ENCODE results near the gene CNIH1.

CNIH1 gene

DNA sequence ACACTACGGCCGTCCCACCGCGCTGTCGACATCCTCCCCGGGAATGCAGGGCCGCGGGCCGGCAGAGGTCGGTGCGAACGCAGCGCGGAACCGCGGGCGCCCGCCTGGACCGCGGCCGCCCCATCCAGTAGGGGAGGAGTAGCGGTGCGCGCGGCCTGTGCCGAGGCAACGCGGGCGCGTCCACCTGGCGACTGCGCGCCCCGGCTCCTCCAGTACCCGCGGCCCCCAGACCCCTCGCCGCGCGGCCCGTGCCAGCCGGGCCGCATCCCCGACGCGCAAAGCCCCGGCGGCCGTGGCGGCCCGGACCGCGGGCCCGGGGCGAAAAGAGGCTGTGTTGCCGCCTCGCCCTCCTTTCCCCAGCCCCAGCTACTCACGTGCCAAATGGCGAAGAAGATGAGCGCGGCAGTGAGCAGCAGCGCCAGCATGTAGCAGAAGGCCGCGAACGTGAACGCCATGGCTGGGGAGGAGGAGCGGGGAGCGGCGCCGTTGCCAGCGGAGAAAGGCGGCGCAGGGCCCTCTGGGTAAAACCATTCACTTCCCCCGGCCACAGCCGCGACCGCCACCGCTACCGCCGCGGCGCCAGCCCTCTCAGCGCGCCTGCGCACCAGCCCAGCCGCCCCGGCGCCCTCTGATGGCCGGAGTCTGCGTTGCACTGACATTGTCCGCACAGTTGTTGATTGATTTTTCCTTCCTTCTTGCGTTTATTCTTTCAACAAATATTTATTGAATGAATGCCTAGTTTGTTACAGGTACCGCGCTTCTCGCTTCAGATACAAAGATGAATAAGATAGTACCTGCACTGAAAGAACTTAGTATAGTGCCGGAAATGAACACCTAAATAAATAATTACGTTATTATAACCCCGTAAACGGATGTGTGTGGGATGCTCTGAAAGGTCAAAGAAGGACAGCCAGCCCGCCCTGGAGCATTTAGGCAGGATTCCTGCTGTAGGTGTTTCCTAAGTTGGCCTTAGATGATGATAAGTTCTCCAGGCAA, at the start of gene CNIH1:
CNIH1 (minus strand) TSS at position 502 of the 996 bp plus-strand sequence; CDS start at position 455, 47 bp downstream.
- peak; percentile 67 for TF ChIP-seq CTCF (IDR thresholded peaks at IDR 0.05; ENCODE audit: low read depth, low read length)
- peak; percentile 80 for DNase-seq (ENCODE audit: extremely low read depth, low read depth)

DNA sequence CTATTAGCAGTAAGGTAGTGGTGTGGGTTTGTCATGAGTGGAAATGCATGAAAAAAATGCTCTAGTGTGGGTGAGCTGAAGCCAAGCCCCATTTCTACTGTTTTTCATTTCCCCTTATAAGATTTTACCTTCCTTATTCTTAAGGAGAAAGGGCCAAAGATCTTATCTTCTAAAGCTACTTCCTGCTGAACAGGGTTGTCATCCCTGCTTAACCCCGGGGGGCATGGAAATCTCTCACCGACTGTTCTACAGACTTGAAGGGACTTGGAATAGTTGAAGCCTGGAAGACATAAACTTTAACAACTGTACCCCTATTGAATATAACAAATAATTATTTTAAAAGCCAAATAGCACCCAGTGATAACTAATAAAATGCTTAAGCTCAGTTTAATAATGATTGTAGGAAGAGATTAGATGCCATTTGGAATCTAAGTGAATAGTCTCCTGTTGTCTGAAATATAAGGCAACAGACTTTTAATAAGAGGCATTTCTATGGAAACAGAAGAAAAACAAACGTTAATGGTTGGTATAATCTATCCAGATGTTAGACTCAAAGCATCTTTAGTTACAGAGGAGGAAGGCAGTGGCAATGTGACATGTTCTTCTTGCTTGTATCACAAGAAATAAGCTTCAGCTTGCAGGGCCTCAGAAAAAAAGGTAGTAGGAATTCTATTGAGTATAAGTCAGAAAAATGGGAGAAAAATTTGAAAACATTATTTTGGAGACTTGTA, 49.4 kb upstream of the CNIH1 start:
- DNase-seq (ENCODE audit: extremely low read depth, low read depth): no peak
- no peak for TF ChIP-seq CTCF (IDR thresholded peaks at IDR 0.05; ENCODE audit: low read depth, low read length)

DNA sequence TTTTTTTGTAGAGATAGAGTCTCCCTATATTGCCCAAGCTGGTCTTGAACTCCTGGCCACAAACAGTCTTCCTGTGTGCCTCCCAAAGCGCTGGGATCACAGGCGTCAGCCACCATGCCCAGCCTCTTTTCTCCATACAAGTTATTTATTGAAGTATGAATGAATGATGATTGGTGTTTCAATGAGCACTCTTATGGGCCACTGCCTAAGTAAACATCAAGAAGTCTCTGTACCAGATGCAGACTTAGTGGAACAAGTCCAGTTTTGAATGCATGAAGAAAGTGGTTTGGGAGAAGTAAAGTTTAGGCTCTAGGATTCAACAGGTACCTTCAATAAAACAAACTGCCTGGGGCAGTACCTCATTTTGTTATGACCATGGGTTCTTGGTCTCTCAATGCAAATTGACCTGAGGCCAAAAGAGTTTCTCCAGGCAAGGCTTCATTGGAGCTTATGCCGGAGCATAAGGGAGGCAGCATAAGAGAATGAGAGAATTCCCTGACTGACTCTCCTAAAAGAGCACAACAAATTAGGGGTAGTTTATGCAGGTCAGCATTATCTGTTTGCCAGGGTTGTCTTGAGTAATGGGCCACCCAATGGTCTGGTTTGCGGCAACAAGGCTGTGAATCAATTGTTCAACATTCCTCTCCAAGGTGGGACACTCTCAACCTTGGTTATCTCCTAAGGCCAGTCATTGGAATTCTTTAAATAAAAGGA, 48.7 kb upstream of the CNIH1 start:
- no peak for DNase-seq (ENCODE audit: extremely low read depth, low read depth)

GRCh38 chr14:54489318-54489683, 48.1 kb upstream of the CNIH1 start:
- no peak for DNase-seq (ENCODE audit: extremely low read depth, low read depth)
- no peak for TF ChIP-seq CTCF (IDR thresholded peaks at IDR 0.05; ENCODE audit: low read depth, low read length)

More for the DNA sequence above, 48.7 kb upstream of the CNIH1 start:
- TF ChIP-seq CTCF (IDR thresholded peaks at IDR 0.05; ENCODE audit: low read depth, low read length): no peak

DNA sequence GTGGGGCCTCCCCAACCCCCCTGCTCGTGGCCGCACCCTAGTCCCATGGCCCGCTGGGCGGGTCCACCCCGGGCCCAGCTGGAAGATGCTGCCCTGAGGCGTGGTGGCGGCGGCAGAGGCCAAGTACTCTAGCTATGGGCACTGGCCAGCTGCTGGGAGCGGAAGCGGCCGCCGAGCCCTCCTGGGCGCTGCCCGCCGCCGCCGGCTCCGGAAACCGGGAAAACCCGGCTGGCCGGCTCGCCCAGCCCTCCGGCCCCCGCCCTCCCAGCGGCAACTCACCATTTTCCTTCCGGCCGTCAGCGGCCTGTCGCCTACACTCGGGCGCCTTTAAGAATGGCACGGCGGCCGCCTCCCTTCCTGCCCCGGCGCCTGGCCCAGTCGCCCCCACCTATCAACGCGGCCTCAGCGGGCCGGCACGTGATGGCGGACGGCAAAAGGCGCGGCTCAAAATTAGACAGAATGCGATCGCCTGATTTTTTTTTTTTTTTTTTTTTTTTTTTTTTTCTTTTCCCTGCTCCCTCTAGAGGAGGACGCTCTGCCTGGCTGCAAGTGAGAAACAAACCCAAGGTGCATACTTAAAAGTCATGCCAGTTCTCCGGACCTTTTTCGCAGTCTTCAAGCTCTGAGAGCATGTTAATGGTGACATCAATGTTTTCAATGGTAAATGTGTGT, 47.6 kb upstream of the CNIH1 start, which contains the start of gene GMFB:
GMFB (minus strand) TSS at position 335 of the 672 bp plus-strand sequence; CDS start at position 282, 53 bp downstream.
- peak; percentile 51 for TF ChIP-seq CTCF (IDR thresholded peaks at IDR 0.05; ENCODE audit: low read depth, low read length)

DNA sequence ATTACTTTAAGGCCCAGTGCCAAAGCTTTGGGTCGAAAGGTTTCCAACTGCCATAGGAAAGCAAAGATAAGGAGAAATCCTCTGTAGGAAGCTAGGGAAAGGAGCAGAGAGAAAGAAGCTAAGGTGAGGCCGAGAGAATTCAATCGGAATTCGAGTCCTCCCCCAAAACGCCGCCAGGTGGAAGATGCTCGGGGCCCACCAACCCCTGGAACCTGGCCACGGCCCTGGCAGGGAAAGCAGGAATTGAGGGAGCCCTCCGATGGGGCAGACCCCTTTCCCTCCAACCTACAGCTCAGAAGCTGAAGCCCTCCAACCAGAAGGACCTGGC, 47.1 kb upstream of the CNIH1 start:
- DNase-seq (ENCODE audit: extremely low read depth, low read depth): no peak
- TF ChIP-seq CTCF (IDR thresholded peaks at IDR 0.05; ENCODE audit: low read depth, low read length): no peak; the same call in 1 of the 2 replicates

More for the DNA sequence above, 47.6 kb upstream of the CNIH1 start, which contains the start of gene GMFB:
- peak; percentile 90 for DNase-seq (ENCODE audit: extremely low read depth, low read depth)

All from AG09319 (cell line).